ENCODE results near the gene INTS6.
A peak's percentile ranks its signal among the peaks of the same experiment; 100 is the strongest.

Gene INTS6

DNA sequence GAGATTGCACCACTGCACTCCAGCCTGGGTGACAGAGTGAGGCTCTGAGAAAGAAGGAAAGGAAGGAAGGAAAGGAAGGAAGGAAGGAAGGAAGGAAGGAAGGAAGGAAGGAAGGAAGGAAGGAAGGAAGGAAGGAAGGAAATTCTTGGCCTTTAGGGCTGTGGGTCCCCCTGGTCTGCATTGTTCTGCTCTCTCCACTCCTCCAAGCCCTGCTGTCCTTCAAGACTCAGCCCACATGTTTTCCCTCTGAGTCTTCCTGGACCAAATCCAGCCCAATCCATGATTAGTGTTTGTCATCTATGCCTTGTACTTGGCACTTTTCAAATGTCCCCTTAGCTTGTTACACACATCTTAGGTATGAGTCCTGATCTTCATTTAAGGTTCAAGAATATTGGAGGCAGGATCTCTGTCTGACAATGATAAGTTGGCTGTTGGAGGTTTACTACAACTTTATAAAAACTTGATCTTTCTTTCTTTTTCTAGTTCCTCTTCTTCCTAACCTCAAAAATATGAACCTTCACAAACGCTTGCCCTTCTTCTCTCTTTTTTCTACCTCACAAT, 48.8 kb upstream of the INTS6 start:
- no peak for TF ChIP-seq OSR1 (CRISPR knock-in tag; IDR thresholded peaks at IDR 0.05)
- TF ChIP-seq ZNF8 (CRISPR knock-in tag; IDR thresholded peaks at IDR 0.05), result no peak
- no peak for TF ChIP-seq RARB (CRISPR knock-in tag; IDR thresholded peaks at IDR 0.05)
- no peak for TF ChIP-seq ZNF565 (CRISPR knock-in tag; conservative IDR thresholded peaks at IDR 0.05; ENCODE audit: low read depth)
- no peak for TF ChIP-seq ARNTL (CRISPR knock-in tag; IDR thresholded peaks at IDR 0.05; ENCODE audit: borderline replicate concordance, low read depth)
- ATAC-seq, result peak; percentile 85

GRCh38 chr13:51501096-51501495, 48.3 kb upstream of the INTS6 start:
- TF ChIP-seq ISL1 (CRISPR knock-in tag; IDR thresholded peaks at IDR 0.05), result no peak
- no peak for TF ChIP-seq ZNF8 (CRISPR knock-in tag; IDR thresholded peaks at IDR 0.05)
- no peak for TF ChIP-seq ZFP30 (CRISPR knock-in tag; IDR thresholded peaks at IDR 0.05)
- TF ChIP-seq ZNF565 (CRISPR knock-in tag; conservative IDR thresholded peaks at IDR 0.05; ENCODE audit: low read depth), result no peak
- TF ChIP-seq, protein P1, sequence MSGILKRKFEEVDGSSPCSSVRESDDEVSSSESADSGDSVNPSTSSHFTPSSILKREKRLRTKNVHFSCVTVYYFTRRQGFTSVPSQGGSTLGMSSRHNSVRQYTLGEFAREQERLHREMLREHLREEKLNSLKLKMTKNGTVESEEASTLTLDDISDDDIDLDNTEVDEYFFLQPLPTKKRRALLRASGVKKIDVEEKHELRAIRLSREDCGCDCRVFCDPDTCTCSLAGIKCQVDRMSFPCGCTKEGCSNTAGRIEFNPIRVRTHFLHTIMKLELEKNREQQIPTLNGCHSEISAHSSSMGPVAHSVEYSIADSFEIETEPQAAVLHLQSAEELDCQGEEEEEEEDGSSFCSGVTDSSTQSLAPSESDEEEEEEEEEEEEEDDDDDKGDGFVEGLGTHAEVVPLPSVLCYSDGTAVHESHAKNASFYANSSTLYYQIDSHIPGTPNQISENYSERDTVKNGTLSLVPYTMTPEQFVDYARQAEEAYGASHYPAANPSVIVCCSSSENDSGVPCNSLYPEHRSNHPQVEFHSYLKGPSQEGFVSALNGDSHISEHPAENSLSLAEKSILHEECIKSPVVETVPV (CRISPR knock-in tag; IDR thresholded peaks at IDR 0.05), result no peak
- no peak for TF ChIP-seq TOX (CRISPR knock-in tag; IDR thresholded peaks at IDR 0.05; ENCODE audit: borderline replicate concordance)
- TF ChIP-seq POU6F1 (CRISPR knock-in tag; IDR thresholded peaks at IDR 0.05; ENCODE audit: borderline replicate concordance, low read depth), result no peak
- TF ChIP-seq OSR1 (CRISPR knock-in tag; IDR thresholded peaks at IDR 0.05), result no peak
- TF ChIP-seq PATZ1 (CRISPR knock-in tag; IDR thresholded peaks at IDR 0.05; ENCODE audit: borderline replicate concordance), result no peak
- no peak for TF ChIP-seq ZNF70 (CRISPR knock-in tag; IDR thresholded peaks at IDR 0.05)
- TF ChIP-seq GLIS3 (CRISPR knock-in tag; IDR thresholded peaks at IDR 0.05), result no peak
- no peak for ATAC-seq

DNA sequence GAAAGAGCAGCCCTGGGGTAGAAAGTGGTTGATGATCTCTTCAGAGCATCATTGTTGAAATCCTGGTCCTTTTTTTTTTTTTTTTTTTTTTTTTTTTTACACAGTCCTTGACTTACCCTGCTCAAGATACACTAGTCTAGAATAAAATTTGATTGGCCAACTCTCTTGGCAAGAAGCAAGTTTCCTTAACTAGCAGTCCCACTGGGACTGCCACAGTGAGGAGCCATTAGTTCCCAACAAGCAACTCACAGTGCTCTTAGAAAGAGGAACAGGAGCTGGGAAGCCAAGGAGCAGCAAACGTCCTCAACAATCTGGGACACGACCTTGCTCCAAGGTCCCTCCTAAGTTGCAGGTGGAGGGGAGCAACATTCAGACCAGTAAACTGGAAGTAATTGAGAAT, 47.9 kb upstream of the INTS6 start:
- no peak for TF ChIP-seq ZFP30 (CRISPR knock-in tag; IDR thresholded peaks at IDR 0.05)
- no peak for TF ChIP-seq ARNTL (CRISPR knock-in tag; IDR thresholded peaks at IDR 0.05; ENCODE audit: borderline replicate concordance, low read depth)
- no peak for TF ChIP-seq CSDC2 (CRISPR knock-in tag; IDR thresholded peaks at IDR 0.05)
- TF ChIP-seq POU6F1 (CRISPR knock-in tag; IDR thresholded peaks at IDR 0.05; ENCODE audit: borderline replicate concordance, low read depth), result no peak
- no peak for TF ChIP-seq TCF4 (CRISPR knock-in tag; IDR thresholded peaks at IDR 0.05; ENCODE audit: borderline replicate concordance)
- TF ChIP-seq ISL1 (CRISPR knock-in tag; IDR thresholded peaks at IDR 0.05), result no peak
- TF ChIP-seq GLIS3 (CRISPR knock-in tag; IDR thresholded peaks at IDR 0.05), result no peak
- TF ChIP-seq ESRRG (CRISPR knock-in tag; IDR thresholded peaks at IDR 0.05), result no peak
- TF ChIP-seq, protein P2, sequence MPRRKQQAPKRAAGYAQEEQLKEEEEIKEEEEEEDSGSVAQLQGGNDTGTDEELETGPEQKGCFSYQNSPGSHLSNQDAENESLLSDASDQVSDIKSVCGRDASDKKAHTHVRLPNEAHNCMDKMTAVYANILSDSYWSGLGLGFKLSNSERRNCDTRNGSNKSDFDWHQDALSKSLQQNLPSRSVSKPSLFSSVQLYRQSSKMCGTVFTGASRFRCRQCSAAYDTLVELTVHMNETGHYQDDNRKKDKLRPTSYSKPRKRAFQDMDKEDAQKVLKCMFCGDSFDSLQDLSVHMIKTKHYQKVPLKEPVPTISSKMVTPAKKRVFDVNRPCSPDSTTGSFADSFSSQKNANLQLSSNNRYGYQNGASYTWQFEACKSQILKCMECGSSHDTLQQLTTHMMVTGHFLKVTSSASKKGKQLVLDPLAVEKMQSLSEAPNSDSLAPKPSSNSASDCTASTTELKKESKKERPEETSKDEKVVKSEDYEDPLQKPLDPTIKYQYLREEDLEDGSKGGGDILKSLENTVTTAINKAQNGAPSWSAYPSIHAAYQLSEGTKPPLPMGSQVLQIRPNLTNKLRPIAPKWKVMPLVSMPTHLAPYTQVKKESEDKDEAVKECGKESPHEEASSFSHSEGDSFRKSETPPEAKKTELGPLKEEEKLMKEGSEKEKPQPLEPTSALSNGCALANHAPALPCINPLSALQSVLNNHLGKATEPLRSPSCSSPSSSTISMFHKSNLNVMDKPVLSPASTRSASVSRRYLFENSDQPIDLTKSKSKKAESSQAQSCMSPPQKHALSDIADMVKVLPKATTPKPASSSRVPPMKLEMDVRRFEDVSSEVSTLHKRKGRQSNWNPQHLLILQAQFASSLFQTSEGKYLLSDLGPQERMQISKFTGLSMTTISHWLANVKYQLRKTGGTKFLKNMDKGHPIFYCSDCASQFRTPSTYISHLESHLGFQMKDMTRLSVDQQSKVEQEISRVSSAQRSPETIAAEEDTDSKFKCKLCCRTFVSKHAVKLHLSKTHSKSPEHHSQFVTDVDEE (CRISPR knock-in tag; IDR thresholded peaks at IDR 0.05), result no peak
- no peak for TF ChIP-seq ZC3H10 (CRISPR knock-in tag; IDR thresholded peaks at IDR 0.05)
- no peak for TF ChIP-seq ZNF565 (CRISPR knock-in tag; conservative IDR thresholded peaks at IDR 0.05; ENCODE audit: low read depth)
- TF ChIP-seq ZNF8 (CRISPR knock-in tag; IDR thresholded peaks at IDR 0.05), result no peak
- no peak for TF ChIP-seq SNAI2 (CRISPR knock-in tag; IDR thresholded peaks at IDR 0.05)
- no peak for TF ChIP-seq PPARA (CRISPR knock-in tag; IDR thresholded peaks at IDR 0.05; ENCODE audit: borderline replicate concordance)
- TF ChIP-seq, protein P3, sequence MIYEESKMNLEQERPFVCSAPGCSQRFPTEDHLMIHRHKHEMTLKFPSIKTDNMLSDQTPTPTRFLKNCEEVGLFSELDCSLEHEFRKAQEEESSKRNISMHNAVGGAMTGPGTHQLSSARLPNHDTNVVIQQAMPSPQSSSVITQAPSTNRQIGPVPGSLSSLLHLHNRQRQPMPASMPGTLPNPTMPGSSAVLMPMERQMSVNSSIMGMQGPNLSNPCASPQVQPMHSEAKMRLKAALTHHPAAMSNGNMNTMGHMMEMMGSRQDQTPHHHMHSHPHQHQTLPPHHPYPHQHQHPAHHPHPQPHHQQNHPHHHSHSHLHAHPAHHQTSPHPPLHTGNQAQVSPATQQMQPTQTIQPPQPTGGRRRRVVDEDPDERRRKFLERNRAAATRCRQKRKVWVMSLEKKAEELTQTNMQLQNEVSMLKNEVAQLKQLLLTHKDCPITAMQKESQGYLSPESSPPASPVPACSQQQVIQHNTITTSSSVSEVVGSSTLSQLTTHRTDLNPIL (CRISPR knock-in tag; IDR thresholded peaks at IDR 0.05; ENCODE audit: low read depth), result no peak
- TF ChIP-seq ZNF70 (CRISPR knock-in tag; IDR thresholded peaks at IDR 0.05), result no peak
- no peak for TF ChIP-seq TOX (CRISPR knock-in tag; IDR thresholded peaks at IDR 0.05; ENCODE audit: borderline replicate concordance)
- TF ChIP-seq ZFP3 (CRISPR knock-in tag; IDR thresholded peaks at IDR 0.05), result no peak
- no peak for ATAC-seq
